GM12878 (cell line): ENCODE measurements around the gene SPATS2L. TPM values are rescaled to one million over a fixed set of nuclear protein-coding genes. Genes with fewer than 3 reads are reported as not detected.

ENCODE experiments used
- ATAC-seq: fragments of 200-7000 bp; cut with Tn5 transposase; 3 replicates; pipeline ENCODE4 v1.9.1; 2020; ENCODE audit warnings: mild to moderate bottlenecking, moderate library complexity
- BruUV-seq: library from RNA; stranded (reverse); fragments of 400-500 nt; replicated peaks from 2 replicates; lab custom pipeline; 2021; lab: Mats Ljungman, UMichigan
- CTCF ChIA-PET: fragments of 300-600 bp; sonication (Branson Sonifier 250); formaldehyde crosslinking; extraction: SDS; loops from one replicate; lab custom pipeline; 2021; ENCODE audit warnings: inconsistent platforms; lab: Yijun Ruan, JAX
- POLR2A ChIA-PET: fragments of 350-600 bp; formaldehyde crosslinking; extraction: SDS; loops from one replicate; lab custom pipeline; 2021; ENCODE audit warnings: inconsistent platforms; lab: Charles Lee
- RAD21 ChIA-PET: fragments of 300-600 bp; sonication (Branson Sonifier 250); formaldehyde crosslinking; loops from one replicate; lab custom pipeline; 2023; ENCODE audit warnings: antibody characterized with exemption; ENCODE audit not compliant: unreplicated experiment; lab: Charles Lee
- SMC1A ChIA-PET: fragments of 300-600 bp; sonication (Branson Sonifier 250); formaldehyde crosslinking; loops from one replicate; lab custom pipeline; 2023; ENCODE audit not compliant: unreplicated experiment, uncharacterized antibody; lab: Charles Lee
- DNase-seq: peaks from one replicate; pipeline ENCODE4 v3.0.0-alpha.2; 2011; ENCODE audit warnings: low read depth, low spot score
- FAIRE-seq: peaks from 3 replicates; lab custom pipeline; 2011; peaks lifted over from hg19 to GRCh38; lab: Jason Lieb, UNC
- H2AFZ ChIP-seq: 2 replicates; pipeline ENCODE4 v1.6.0; 2011; ENCODE audit warnings: low read depth, low read length, control low read depth; ENCODE audit not compliant: control insufficient read depth
- H3K27ac ChIP-seq: 2 replicates; pipeline ENCODE4 v1.5.1; 2011; ENCODE audit warnings: control low read depth; ENCODE audit not compliant: control insufficient read depth, insufficient read depth
- H3K27me3 ChIP-seq, 2 experiments: replicated peaks in 1 of 2; 2 replicates each; pipeline versions ENCODE4 v1.6.0 to v1.6.1; 2011; ENCODE audit warnings: low read length in 1 of 2; ENCODE audit not compliant: control insufficient read depth in 2 of 2, insufficient read depth in 2 of 2
- H3K36me3 ChIP-seq, 2 experiments: 2 replicates each; pipeline ENCODE4 v1.5.1; 2011; ENCODE audit warnings: low read length in 1 of 2; ENCODE audit not compliant: control insufficient read depth in 2 of 2, insufficient read depth in 2 of 2
- H3K4me1 ChIP-seq: 2 replicates; pipeline ENCODE4 v1.6.1; 2011; ENCODE audit warnings: mild to moderate bottlenecking, low read length, moderate library complexity, mixed read lengths; ENCODE audit not compliant: control insufficient read depth, insufficient read depth
- H3K4me2 ChIP-seq: 2 replicates; pipeline ENCODE4 v1.6.0; 2011; ENCODE audit warnings: control low read depth; ENCODE audit not compliant: control insufficient read depth, insufficient read depth
- H3K4me3 ChIP-seq: fragments of 200-600 bp; sonication (generic); 2 replicates; pipeline ENCODE4 v1.5.1; 2016
- H3K79me2 ChIP-seq: 2 replicates; pipeline ENCODE4 v1.6.0; 2011; ENCODE audit warnings: low read length; ENCODE audit not compliant: control insufficient read depth, insufficient read depth
- H3K9ac ChIP-seq: 2 replicates; pipeline ENCODE4 v1.8.0; 2011; ENCODE audit warnings: low read length, control low read depth, mixed read lengths; ENCODE audit not compliant: control insufficient read depth, insufficient read depth
- H3K9me3 ChIP-seq: replicated peaks from 3 replicates; pipeline ENCODE4 v1.5.1; 2011; ENCODE audit warnings: mild to moderate bottlenecking, low read length; ENCODE audit not compliant: control insufficient read depth, insufficient read depth
- H4K20me1 ChIP-seq: 2 replicates; pipeline ENCODE4 v1.6.0; 2011; ENCODE audit not compliant: control insufficient read depth, insufficient read depth
- ATF7 ChIP-seq: fragments of 450-650 bp; IDR thresholded peaks from 2 replicates; pipeline ENCODE4 v1.6.1; 2016; ENCODE audit warnings: low read depth, mild to moderate bottlenecking
- CHD2 ChIP-seq: IDR thresholded peaks from 2 replicates; pipeline ENCODE4 v1.6.1; 2011; ENCODE audit warnings: low read depth, low read length, improper control_type of control experiment, borderline replicate concordance
- DPF2 ChIP-seq: fragments of 450-650 bp; IDR thresholded peaks from 2 replicates; pipeline ENCODE4 v1.6.1; 2017; ENCODE audit warnings: mild to moderate bottlenecking
- IKZF1 ChIP-seq: fragments of 450-650 bp; conservative IDR thresholded peaks from 2 replicates; pipeline ENCODE4 v1.6.1; 2017; ENCODE audit warnings: antibody characterized with exemption, mild to moderate bottlenecking
- IRF4 ChIP-seq: IDR thresholded peaks from 2 replicates; pipeline ENCODE4 v1.6.1; 2011; ENCODE audit warnings: low read depth, low read length
- KDM1A ChIP-seq: fragments of 200-600 bp; sonication (generic); IDR thresholded peaks from 2 replicates; pipeline ENCODE4 v1.6.1; 2016; ENCODE audit warnings: borderline replicate concordance
- NR2C1 ChIP-seq: fragments of 450-650 bp; IDR thresholded peaks from 2 replicates; pipeline ENCODE4 v1.6.1; 2017; ENCODE audit warnings: antibody characterized with exemption, mild to moderate bottlenecking, moderate library complexity
- PML ChIP-seq: IDR thresholded peaks from 2 replicates; pipeline ENCODE4 v1.6.1; 2012; ENCODE audit warnings: low read length, inconsistent platforms
- POLR2A ChIP-seq: IDR thresholded peaks from 2 replicates; pipeline ENCODE4 v1.6.1; 2011; ENCODE audit warnings: low read depth, mild to moderate bottlenecking, low read length
- SMAD5 ChIP-seq: IDR thresholded peaks from 2 replicates; pipeline ENCODE4 v1.6.1; 2016; ENCODE audit warnings: antibody characterized with exemption, low read depth
- TCF7 ChIP-seq: IDR thresholded peaks from 2 replicates; pipeline ENCODE4 v1.6.1; 2014; ENCODE audit warnings: antibody characterized with exemption, borderline replicate concordance
- ZSCAN29 ChIP-seq: fragments of 450-650 bp; IDR thresholded peaks from 2 replicates; pipeline ENCODE4 v1.6.1; 2017; ENCODE audit warnings: mild to moderate bottlenecking, moderate library complexity
- WGBS: methylation state at CpG from one replicate; pipeline ENCODE4 v1.1.6; 2016; ENCODE audit warnings: low lambda C conversion rate; ENCODE audit not compliant: insufficient replicate concordance, insufficient coverage; ENCODE audit errors: missing lambda C conversion rate; 5-methylcytosine and 5-hydroxymethylcytosine counted together
- in situ Hi-C: fragments of 300-500 bp; cut with MboI; formaldehyde crosslinking; loops from 9 replicates; pipeline ENCODE4 v1.14.3; 2018; ENCODE audit warnings: mixed read lengths
- intact Hi-C: fragments of 100-400 bp; cut with micrococcal nuclease; formaldehyde crosslinking; loops from one replicate; pipeline ENCODE4 v1.14.2; 2022; ENCODE audit not compliant: unreplicated experiment
- polyA plus RNA-seq, 11 experiments: library from polyadenylated mRNA; depleted of rRNA in 4 of 11; unstranded in 6 of 11; stranded (reverse) in 5 of 11; fragments of >200 nt; fragmentation: Nextera tagmentation in 4 of 11; fragmentation: Illumina TruSeq in 1 of 11; extraction: Ambion mirVana in 4 of 11; extraction: Trizol in 1 of 11; gene quantifications; 1 replicate in 1 of 11; 2 replicates in 10 of 11; pipeline versions ENCODE4 v1.2.1 to v1.2.3, GENCODE V29; 2011 to 2016; ENCODE audit warnings: inconsistent platforms in 2 of 11, missing spikeins in 2 of 11, low read depth in 1 of 11
- total RNA-seq, 4 experiments: library from RNA; depleted of rRNA in 3 of 4; stranded (reverse); fragments of >200 nt in 3 of 4; fragmentation: Illumina TruSeq in 1 of 4; extraction: Trizol in 1 of 4; gene quantifications; 2 replicates each; pipeline versions ENCODE4 v1.2.1 to v1.2.3, GENCODE V29; 2013 to 2021
- TF ChIP-seq, protein P1 (sequence below): fragments of 450-650 bp; conservative IDR thresholded peaks from 2 replicates; pipeline ENCODE4 v1.6.1; 2017; ENCODE audit warnings: mild to moderate bottlenecking, moderate library complexity
- TF ChIP-seq, protein P2 (sequence below): fragments of 450-650 bp; formaldehyde crosslinking; IDR thresholded peaks from 2 replicates; pipeline ENCODE4 v1.4.0; 2022; ENCODE audit warnings: mild to moderate bottlenecking, moderate library complexity

SPATS2L gene
- total and polyA plus RNA-seq, 10 of the 15 experiments (the other 5 are each of a cell fraction or from before 2014, with no cell fraction given), result 5.2 to 30.0 (median 20.1) TPM

DNA sequence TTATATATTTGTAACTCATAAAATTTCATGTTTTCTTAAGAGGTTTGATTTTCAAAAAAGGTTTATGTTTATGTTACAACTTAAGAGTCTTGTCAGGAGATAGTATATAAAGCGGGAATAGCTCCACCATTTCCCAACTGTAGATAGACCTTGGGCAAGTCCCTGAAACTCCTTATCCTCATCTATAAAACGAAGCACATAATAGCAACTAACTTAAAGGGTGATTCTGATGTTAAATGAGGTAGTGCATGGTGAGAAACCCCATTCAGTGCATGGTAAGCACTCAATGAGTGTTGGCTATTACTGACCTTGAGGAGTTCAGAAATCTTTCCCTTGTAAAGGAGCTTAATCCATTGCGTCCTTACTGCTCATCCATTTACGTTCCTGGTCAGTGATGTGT is 169.3 kb downstream of the SPATS2L start:
- in situ Hi-C loops (no loop called here), intact Hi-C loops (no loop called here)
- Histone ChIP-seq H3K79me2 (no peaks in the 10 kb centered on the region), H3K9me3 (no peaks in the 10 kb centered on the region), H3K4me1 (peaks cover 24% of the 10 kb centered on the region), H3K9ac (no peak overlapping the region), H3K27me3 (no peaks in the 10 kb centered on the region), H2AFZ (no peak overlapping the region), H4K20me1 (no peaks in the 10 kb centered on the region), H3K36me3 (peaks cover 2 to 4% of the 10 kb centered on the region in 2 experiments; a peak in 3 of 4 replicates), H3K4me3 (no peak overlapping the region), H3K27ac (no peak overlapping the region), H3K4me2 (no peak overlapping the region)
- FAIRE-seq, result no peak
- ChIA-PET RAD21 (interaction anchor here (1.0 kb wide), 1 partner anchor 490 kb away, joined by 3 read pairs; no protein-coding TSS in a partner anchor), CTCF (interaction anchor here (1.0 to 2.4 kb wide), 5 partner anchors 8 to 497 kb away, joined by 3 to 18 read pairs (median 3); no protein-coding TSS in a partner anchor), SMC1A (interaction anchor here (0.6 to 1.7 kb wide), 4 partner anchors 10 to 496 kb away, joined by 3 to 7 read pairs (median 4); no protein-coding TSS in a partner anchor), POLR2A (interaction anchor here (0.6 to 1.1 kb wide), 2 partner anchors 21 to 28 kb away, joined by 3 to 7 read pairs; no protein-coding TSS in a partner anchor)
- no peak for ATAC-seq
- WGBS, result 45% methylated on average over 4 of the region's 4 CpGs
- no peak for DNase-seq
- no TSS peak for BruUV-seq
- no peak for TF ChIP-seq DPF2
- no peak for TF ChIP-seq IRF4
- no peak for TF ChIP-seq ATF7
- TF ChIP-seq POLR2A, result no peak
- TF ChIP-seq ZSCAN29, result no peak
- TF ChIP-seq PML, result no peak
- no peak for TF ChIP-seq IKZF1
- TF ChIP-seq NR2C1, result no peak
- no peak for TF ChIP-seq KDM1A

DNA sequence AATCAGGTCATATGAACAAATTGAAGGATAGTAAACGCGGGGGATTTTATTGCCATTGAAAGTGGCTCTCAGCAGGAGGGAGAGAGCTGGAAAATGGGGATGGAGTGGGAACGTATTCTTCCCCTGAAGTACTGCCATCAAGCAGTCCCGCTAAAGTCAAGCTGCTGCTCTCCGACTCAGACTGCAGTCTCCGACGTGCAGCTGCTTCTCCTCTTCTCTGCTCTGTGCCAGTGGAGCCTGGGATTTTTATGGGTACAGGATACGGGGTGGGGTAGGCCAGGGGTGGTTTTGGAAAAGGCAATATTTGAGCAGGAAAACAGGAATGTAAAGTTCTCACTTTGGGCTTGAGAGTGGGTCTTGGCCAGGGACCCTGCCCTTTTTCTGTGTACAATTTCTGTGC is 170.3 kb downstream of the SPATS2L start:
- BruUV-seq, result no TSS peak
- peaks cover 2 to 4% of the 10 kb centered on the region in 2 experiments; a peak in 3 of 4 replicates for H3K36me3 ChIP-seq
- no peak overlapping the region for H2AFZ ChIP-seq
- ChIA-PET RAD21 (interaction anchor here (0.6 to 1.1 kb wide), 3 partner anchors 103 to 1167 kb away, joined by 3 to 4 read pairs (median 3); partner anchors contain the start of gene TMEM237), CTCF (interaction anchor here (1.3 to 2.4 kb wide), 3 partner anchors 14 to 498 kb away, joined by 3 to 18 read pairs (median 3); no protein-coding TSS in a partner anchor), SMC1A (interaction anchor here (0.6 to 1.7 kb wide), 3 partner anchors 22 to 497 kb away, joined by 3 to 7 read pairs (median 5); no protein-coding TSS in a partner anchor), POLR2A (no interaction called here)
- 95% methylated on average over 8 of the region's 8 CpGs for WGBS
- no peak for FAIRE-seq
- no peak overlapping the region for H3K4me3 ChIP-seq
- H3K79me2 ChIP-seq, result no peaks in the 10 kb centered on the region
- no peaks in the 10 kb centered on the region for H3K27me3 ChIP-seq
- no peak for ATAC-seq
- no peaks in the 10 kb centered on the region for H4K20me1 ChIP-seq
- no peak for DNase-seq
- H3K4me2 ChIP-seq, result no peak overlapping the region
- H3K4me1 ChIP-seq, result peaks cover 17% of the 10 kb centered on the region
- in situ Hi-C loops (no loop called here), intact Hi-C loops (no loop called here)
- no peak overlapping the region for H3K9ac ChIP-seq
- H3K9me3 ChIP-seq, result no peaks in the 10 kb centered on the region
- no peak overlapping the region for H3K27ac ChIP-seq
- TF ChIP-seq, protein P1, sequence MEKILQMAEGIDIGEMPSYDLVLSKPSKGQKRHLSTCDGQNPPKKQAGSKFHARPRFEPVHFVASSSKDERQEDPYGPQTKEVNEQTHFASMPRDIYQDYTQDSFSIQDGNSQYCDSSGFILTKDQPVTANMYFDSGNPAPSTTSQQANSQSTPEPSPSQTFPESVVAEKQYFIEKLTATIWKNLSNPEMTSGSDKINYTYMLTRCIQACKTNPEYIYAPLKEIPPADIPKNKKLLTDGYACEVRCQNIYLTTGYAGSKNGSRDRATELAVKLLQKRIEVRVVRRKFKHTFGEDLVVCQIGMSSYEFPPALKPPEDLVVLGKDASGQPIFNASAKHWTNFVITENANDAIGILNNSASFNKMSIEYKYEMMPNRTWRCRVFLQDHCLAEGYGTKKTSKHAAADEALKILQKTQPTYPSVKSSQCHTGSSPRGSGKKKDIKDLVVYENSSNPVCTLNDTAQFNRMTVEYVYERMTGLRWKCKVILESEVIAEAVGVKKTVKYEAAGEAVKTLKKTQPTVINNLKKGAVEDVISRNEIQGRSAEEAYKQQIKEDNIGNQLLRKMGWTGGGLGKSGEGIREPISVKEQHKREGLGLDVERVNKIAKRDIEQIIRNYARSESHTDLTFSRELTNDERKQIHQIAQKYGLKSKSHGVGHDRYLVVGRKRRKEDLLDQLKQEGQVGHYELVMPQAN, result no peak
- TF ChIP-seq TCF7, result no peak
- TF ChIP-seq, protein P2, sequence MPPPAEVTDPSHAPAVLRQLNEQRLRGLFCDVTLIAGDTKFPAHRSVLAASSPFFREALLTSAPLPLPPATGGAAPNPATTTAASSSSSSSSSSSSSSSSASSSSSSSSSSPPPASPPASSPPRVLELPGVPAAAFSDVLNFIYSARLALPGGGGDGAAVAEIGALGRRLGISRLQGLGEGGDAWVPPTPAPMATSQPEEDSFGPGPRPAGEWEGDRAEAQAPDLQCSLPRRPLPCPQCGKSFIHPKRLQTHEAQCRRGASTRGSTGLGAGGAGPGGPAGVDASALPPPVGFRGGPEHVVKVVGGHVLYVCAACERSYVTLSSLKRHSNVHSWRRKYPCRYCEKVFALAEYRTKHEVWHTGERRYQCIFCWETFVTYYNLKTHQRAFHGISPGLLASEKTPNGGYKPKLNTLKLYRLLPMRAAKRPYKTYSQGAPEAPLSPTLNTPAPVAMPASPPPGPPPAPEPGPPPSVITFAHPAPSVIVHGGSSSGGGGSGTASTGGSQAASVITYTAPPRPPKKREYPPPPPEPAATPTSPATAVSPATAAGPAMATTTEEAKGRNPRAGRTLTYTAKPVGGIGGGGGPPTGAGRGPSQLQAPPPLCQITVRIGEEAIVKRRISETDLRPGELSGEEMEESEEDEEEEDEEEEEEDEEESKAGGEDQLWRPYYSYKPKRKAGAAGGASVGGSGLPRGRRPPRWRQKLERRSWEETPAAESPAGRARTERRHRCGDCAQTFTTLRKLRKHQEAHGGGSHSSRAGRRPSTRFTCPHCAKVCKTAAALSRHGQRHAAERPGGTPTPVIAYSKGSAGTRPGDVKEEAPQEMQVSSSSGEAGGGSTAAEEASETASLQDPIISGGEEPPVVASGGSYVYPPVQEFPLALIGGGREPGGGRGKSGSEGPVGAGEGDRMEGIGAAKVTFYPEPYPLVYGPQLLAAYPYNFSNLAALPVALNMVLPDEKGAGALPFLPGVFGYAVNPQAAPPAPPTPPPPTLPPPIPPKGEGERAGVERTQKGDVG (CRISPR knock-in tag), result no peak
- no peak for TF ChIP-seq SMAD5
- TF ChIP-seq CHD2, result no peak
